HG03565 (cell line): ENCODE results near the gene PRKCE.
"Not testable (repeated sequence)": the region's sequence is repeated elsewhere in the genome, so short reads cannot be mapped to it uniquely, and the experiment has no call there.

Experiments
- ATAC-seq: cut with Tn5 transposase; IDR thresholded peaks from one replicate; pipeline ENCODE4 v1.9.1; 2021; ENCODE audit warnings: mild to moderate bottlenecking, moderate library complexity; ENCODE audit not compliant: unreplicated experiment

The PRKCE gene

DNA sequence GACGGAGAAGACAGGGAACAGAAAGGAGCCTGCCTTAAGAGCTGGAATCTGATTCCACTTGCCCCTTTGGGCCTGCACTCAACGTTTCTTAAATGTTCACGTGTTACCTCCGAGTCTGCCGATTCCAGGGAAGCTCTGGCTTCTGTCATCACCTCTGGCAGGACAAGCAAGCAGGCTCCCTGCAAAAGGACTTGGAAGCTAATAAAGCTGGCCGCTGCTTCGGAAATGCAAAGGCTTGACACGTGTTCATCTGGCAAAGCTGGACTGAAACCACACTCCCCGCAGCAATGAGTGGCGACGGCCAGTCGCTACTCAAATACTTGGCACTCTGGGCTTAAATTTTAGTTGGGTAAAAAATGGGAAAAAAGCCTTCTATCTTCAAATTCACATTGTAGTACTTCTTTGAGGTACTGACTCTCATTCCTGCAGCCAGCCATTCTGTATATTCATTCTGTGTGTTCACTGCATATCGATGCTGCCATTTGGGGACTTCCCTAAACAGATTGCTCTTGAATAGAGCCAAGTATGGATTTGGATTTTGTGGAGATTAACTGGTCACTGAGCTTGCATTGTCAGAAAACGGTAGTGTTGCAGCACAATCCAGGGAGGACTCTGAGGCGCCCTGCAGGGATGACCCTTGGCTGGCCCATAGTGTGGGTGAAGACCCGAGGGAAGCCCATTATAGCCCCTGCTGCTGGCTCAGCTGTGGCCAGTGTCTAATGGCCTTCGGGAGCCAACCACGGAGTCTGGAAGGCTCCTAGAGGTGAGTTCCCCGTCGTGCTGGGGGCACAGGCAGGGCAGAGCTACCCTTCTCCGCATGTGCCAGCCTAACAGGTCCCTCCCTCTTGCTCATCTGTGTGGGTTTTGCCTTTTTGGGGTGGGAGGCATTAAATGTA, 231.5 kb downstream of the PRKCE start:
- no peak for ATAC-seq

DNA sequence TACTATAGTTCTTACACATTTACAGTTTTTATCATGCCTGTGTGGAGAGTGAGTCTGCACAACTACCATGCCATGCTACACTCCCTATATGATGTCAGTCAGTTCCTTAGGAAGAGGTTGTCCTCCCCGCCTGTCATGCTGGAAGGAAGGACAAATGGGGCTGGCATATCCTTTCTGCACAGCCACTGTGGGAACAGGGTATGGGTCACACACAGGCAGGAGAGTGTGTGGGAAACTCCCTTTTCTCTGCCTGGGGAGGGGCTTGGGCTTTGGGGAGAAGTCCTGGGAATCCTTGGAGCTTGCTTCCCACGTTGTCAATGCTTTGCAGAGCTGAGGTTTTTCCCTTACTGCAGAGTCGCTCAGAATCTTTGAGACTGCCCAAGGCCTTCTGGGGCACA, 232.1 kb downstream of the PRKCE start:
- no peak for ATAC-seq

DNA sequence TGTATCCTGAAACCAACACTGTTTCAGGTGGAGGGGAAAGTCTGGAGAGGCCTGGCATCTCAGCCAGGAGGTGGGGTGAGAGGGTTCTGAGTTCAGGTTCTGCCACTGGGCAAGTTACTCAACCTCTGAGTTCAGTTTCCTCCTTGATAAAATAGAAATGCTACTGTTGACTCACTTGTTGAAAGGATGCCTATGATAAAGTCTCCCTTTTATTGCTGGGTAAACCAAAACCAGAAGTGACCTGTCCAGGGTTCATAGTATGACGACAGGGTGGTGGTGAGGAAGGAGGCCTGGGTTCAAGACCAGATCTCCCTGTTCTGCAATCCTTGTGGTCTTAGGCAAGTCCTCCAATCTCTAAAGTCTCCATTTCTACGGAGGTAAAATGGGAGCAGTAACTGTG, 232.7 kb downstream of the PRKCE start:
- no peak for ATAC-seq

DNA sequence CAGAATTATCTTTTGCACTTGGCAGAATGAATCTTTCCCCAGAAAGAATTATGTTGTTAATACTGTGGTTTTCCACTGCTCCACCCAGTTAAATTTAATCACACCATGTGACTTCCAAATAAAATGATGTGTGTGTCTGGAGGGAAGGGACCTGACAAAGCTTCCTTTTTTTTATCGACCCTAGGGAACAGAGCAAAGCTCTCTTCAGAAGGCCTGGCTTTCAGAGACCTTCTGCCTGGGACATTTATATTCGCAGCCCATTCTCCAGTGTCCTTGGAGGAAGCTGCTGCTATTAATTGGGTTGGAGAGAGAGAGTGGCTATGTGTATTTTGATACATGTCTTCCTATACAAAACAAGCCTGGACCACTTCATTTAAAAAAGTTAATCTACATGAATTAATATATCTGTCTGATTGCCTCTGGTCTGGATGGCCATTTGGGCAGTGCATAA, 233.7 kb downstream of the PRKCE start:
- no peak for ATAC-seq

DNA sequence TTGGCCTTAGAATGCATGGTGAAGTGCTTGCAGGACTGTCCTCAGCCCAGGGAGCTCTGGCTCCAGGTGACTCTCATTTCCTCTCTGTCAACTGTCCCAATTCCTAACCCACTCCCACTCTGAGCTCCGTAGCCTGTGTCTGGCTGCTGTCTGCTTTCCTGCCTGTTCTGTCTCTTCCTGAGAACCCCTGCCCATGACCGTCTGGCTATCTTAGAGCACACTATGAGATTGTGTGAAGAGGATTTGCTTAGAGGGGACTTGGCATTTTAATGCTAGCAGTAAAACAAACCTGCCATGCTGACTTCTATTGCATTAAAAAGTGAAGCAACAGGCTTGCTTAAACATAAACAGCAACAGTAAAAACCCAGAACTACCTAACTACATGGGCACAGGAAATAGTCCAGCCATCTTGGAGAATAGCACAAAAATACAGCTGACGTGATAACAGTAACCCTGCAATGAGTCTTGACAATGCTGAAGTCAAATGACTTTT, 234.7 kb downstream of the PRKCE start:
- no peak for ATAC-seq

DNA sequence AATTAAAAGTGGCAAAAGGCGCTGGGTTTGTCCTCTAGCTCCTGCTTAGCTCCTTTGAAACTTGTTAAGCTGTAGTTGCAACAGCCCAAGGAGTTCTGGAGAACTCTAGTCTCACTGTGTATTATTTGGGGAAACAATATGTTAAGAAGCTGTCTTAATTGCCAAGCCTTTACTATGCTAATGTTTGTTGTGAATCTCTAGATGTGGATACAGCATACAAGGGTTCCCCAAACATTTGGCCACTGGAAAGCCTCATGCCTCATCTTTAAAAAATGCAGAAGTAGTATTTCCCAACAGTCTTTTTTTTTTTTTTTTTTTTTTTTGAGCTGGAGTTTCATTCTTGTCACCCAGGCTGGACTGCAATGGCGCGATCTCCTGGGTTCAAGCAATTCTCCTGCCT, 236.7 kb downstream of the PRKCE start:
- no peak for ATAC-seq

DNA sequence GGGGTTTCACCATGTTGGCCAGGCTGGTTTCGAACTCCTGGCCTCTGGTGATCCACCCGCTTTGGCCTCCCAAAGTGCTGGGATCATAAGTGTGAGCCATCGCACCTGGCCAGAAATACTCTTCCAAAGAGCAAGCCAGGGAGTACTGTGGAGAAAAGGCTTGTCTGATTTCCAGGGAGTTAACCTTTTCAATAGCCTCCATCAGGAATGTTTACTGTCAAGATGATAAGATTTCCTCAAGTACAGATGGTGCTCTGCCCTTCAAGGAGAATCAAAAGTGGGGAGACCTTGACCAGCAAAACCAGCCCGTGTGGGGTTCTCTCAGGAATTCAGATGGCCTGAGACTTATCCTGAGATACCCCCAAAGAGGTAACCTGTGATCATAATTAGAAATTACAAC, 237.2 kb downstream of the PRKCE start:
- ATAC-seq: no peak

DNA sequence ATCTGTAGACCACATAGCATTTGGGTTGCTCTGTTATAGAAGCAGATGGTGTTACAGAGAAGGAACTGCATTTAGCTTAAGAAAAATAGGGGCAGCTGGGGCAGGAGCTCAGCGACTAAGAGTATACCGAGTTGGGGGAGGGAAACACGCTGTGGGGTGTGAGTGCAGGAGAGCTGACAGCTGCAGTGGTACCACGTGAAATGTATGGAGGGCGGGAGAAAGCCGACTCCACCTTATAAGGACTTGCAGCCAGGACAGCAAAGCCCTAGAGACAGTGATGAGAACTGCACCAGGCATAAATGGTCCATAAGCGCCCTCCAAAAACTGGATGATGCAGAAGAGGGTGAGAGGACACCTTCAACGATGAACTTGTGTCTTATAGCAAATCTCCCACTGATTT, 237.6 kb downstream of the PRKCE start:
- peak; percentile 76 for ATAC-seq

DNA sequence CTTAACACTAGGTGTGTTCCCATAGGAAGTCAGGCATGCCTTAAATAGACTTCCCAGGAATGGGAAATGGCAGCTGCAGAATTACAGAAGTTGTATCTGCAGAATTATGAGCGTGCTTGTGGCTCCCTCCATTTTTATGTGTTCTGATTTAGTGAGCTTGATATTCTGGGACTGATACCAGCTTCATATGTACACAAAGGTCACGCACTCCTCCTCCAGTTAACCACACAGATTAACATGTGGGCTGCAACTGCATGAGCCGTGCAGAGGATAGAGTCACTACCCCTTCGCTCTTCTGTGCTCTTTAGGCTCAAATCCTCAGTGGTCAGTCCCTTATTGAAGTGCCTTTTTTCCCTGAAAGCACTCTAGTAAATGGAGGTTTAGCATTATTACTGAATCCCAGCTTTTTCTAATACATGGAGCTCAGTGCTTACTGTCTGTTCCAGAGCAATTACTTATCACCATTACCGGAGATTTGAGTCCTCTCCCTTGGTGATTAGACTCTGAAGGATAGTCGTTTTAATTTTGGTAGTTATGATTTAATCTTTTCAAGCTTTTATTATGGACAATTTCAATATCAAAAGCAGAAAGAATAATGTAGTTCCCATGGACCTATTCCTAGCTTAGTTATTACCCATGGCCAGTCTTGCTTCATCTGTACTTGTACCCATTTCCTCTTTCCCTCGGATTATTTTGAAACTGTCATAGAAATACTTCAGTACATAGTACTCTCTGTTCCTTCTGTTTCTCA, 238.3 kb downstream of the PRKCE start:
- no peak for ATAC-seq

DNA sequence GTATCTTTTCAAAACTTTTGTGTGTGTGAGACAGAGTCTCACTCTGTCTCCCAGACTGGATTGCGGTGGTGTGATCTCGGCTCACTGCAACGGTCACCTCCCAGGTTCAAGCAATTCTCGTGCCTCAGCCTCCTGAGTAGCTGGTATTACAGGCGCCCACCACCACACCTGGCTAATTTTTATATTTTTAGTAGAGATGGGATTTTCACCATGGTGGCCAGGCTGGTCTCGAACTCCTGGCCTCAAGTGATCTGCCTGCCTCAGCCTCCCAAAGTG, 238.8 kb downstream of the PRKCE start:
- ATAC-seq: not testable (repeated sequence)

DNA sequence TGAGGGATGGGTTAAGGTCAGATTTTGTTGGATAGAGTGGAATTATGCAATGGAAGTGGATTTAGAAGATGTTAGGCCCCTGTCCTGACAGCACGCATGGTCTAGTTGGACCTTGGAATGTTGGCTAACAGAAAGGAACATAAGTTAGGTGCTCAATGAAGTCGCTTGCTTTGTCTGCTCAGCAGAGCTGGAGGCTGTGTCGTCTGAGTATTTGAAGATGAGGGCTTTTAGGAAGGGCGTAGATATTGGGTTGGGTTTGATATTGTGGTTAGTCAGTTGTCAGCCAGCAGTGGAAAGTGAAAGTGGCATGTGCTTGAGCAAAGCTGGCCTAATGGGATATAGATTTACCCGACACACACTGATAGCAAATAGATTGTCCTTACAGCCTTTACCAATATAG, 239.3 kb downstream of the PRKCE start:
- no peak for ATAC-seq

DNA sequence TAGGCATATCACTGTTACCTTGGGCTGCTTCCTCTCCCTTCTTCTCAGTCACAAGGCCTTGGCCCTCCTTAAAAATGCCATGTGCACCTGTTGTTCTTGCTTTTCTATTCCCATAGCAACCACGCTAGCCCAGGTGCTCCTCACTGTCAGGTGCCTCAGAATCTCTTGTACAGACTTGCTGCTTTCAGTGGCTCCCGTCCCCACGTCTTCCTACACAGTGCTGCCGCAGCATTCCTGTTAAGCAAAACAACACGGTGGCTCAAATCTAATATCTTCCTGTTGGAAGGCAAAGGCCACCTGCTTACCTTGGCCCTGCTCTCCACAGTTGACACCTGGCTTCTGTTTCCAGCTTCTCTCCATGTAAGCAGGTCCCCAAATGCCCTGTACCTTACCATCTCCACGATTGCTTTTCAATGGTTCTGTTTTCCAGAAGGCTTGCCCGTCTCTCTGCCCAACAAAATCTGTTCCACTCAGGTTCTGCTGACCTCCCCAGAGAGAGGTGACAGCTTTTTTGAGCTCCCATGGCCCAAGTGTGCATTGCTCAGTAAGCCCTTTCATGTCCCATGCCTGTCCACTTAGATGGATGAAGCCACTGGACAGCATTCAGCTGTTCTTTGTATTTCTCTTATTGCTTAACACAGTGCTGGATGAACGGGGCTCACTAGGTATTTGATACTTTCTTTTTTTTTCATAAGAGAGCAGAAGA, 240.4 kb downstream of the PRKCE start:
- no peak for ATAC-seq

DNA sequence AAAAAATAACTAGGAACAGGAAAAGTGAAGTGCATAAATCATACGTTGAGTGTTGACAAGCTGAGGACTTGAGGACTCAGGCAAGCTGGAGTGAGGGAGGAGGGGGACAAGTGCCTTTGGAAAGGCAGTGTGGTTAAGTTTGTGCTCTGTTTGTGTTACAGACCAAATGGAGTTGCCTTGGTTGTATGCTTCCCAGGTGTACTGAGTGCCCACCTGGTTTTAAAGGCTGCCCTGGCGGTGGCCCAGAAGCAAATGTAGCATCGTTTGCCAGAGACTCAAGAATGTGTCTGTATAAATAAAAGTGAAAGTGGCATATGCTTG, 240.9 kb downstream of the PRKCE start:
- no peak for ATAC-seq

DNA sequence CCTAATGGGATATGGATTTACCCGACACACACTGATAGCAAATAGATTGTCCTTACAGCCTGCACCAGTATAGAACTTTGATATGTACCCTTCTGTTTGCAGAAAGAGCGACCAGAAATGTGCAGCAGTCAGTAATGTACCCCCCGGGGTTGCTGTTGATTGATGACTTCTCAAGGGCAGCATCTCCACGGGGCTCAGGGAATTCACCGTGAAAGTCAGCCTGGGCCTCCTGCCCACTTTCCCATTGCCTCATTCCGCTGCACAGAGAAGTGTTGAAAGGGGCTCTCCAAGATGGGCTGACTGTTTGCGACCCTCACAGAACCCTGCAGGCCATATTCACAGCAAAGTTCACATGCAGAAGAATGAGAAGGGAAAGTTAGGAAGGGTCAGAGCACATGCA, 241.3 kb downstream of the PRKCE start:
- no peak for ATAC-seq

DNA sequence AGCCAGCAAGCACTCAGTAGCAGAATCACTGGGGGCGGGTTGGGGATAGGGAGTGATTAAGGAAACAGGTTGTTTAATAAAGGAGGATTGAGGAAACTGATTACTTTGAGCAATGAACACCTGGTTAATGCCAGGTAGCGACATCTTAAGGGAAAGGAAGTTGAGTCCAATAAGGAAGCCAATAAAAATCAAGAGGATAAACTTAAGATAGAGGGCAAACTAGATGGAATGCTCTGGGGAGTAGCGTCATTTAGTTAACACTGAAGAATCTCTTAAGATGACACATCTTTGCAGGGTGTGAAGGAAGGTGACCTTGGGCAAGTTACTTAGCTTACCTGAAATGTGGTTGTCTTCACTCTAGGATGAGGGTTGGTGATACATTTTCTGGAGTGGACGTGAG, 242.7 kb downstream of the PRKCE start:
- no peak for ATAC-seq

DNA sequence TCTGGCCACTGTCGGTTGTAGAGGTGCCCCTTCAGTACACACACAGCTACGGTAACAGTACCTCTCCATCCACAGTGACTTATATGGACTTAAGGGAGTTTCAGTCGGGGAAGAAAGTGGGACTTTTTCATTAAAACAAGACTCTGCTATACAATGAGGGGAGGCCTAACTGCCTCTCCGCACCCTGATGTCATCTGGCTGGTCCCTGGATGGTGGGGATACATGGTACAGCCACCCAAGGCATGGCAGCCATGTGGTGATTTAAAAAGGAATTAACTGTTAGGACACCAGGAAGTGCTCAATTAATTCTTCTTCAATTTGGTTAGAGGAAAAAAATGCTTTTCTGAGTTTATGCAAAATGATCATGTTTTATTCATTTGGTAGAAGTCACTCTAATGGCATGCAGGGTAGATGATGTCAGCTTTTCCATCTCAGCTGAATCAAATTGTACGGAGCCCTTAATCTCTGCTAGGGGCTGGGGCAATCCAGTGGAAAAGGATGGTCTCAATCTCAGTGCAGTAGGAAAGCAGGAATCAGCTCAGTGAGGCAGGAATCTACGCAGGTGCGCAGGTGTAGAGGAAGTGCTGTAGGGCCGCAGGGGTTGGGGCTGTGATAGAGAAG, 243.9 kb downstream of the PRKCE start:
- no peak for ATAC-seq

DNA sequence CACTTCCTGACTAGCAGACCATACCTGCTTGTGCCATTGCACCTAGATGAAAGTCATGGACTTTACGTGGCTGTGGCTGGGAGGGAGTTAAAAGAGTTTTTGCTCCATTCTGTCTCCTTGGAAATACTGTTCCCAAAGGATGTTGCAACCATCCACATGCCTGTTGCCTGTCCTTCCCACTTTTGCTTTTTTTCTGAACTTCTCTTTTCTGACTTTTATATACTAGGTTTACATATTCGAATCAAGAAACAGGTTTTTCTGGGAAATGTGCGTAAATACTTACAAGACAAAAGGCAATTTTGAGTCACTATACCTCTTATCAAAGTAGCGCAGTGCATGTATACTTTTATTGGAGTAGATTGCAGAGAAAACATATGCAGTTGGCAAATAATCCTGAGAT, 244.8 kb downstream of the PRKCE start:
- no peak for ATAC-seq

DNA sequence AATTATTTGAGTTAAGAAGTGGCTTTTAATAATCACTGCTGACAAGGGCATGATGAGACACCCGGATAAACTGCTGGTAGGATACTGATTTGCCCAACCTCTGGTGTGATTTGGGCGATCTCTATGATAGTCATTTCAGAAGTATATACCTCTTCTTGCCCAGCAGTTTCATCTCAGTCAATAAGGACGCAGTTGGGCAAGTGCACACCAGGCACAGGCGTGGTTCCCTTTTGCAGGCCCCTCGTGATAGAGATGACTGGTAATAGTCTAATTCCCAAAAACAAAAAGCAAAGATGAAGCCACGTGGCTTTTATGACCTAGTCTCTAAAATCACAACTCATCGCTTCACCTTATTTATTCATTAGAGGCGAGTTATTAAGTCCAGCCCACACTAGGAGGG, 246.4 kb downstream of the PRKCE start:
- no peak for ATAC-seq

DNA sequence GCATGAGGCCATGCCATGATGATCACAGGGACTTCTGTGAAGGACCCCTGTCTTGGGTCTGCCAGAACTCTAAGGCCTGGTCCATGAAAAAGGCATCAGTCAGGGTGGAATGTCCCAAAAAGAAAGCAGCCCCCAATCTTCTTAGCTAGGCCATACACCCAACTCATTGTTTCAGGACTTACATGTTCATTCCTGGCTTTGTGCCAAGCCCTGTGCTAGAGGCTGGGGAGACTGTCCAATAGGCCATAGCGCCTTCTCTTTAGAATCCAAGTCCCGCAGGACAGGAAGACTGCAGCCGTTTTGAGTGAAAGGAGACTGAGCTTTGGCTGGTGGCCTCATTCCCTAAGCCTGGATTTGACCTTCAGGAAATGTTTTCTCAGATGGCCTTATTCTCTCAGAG, 247.3 kb downstream of the PRKCE start:
- ATAC-seq: no peak

DNA sequence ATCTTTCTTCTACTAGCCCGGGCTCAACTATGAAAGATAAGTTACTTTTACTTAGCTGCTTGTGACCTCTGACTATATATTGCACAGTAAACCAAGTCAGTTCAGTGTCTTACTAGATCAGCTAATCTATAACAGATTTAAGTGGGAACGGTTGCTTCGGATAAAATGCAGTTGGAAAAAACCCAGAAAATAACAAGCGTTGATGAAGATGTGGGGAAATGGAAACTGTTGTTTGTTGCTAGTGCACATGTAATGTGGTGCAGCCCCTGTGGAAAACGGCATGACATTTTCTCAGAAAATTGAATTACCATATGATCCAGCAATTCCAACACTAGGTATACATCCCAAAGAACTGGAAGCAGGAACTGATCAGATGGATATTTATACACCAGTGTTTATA, 248.5 kb downstream of the PRKCE start:
- no peak for ATAC-seq

DNA sequence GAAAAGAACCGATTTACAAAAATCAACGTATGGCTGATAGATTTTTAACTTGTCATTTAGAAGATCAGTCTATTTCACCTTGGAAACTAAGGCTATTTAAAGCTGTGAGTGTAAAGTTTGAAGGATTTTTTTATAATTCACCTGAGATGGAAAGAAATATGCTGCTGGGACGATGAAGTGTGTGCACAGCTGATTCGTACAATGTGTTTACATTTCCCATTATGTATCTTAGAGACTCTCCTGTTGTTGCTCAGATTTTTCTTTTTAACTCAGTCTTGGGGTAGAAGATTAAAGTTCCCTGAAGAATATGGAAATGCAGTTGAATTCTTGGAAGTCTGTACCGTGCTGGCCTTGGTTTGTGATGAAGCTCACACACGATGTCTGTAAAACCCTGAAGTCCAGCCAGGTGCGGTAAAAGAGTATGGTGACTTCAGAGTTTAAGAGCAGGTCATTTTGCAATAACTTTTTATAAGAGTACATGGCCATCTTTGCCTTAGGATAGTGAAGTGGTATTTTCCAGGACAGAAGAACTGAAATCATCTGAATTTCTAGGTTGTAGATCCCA, 250.1 kb downstream of the PRKCE start:
- no peak for ATAC-seq
